Measurements from ENCODE around the gene FCMR. TPM values are rescaled to one million over a fixed set of nuclear protein-coding genes. Genes with fewer than 3 reads are reported as not detected.

Gene FCMR
- total and polyA plus RNA-seq, 9 of the 15 experiments (the other 6 are each of a cell fraction or from before 2014, with no cell fraction given), result 0.11 to 0.82 (median 0.20) TPM; not detected in 5

GRCh38 chr1:206859082-206859521, 62.6 kb downstream of the FCMR start (continued):
- TF ChIP-seq SRSF3 (IDR thresholded peaks at IDR 0.05; ENCODE audit: insufficient read depth, low read length), result no peak
- TF ChIP-seq KDM1A (IDR thresholded peaks at IDR 0.05), result no peak
- peak; percentile 62 for TF ChIP-seq ZBTB40 (IDR thresholded peaks at IDR 0.05)
- TF ChIP-seq ZBTB40 (CRISPR knock-in tag; IDR thresholded peaks at IDR 0.05), result no peak
- 0 out of 2 replicates have a peak, but pooled peaks have one; percentile 29 for TF ChIP-seq L3MBTL2 (IDR thresholded peaks at IDR 0.05)
- no peak for TF ChIP-seq MBD1 (CRISPR knock-in tag; IDR thresholded peaks at IDR 0.05)
- TF ChIP-seq ATF4 (CRISPR knock-in tag; IDR thresholded peaks at IDR 0.05), result no peak

Measured in K562 (cell line).